Stimulated activated CD8-positive, alpha-beta memory T cell treated with anti-CD3 and anti-CD28 coated beads, Interleukin-4, amount 100 ng/mL, for 1 hour (primary cell): ENCODE data around the gene RNF213.

Source experiments
- DNase-seq, 2 donors: peaks; one replicate each; pipeline ENCODE4 v3.0.0-alpha.2; 2020; ENCODE audit warnings: low read depth in 2 of 2, low spot score in 1 of 2

The RNF213 gene

GRCh38 chr17:80446645-80447405 is 186.2 kb downstream of the RNF213 start:
- no peak for DNase-seq

- DNase-seq = no peak
These were observed 187.1 kb downstream of the RNF213 start for GRCh38 chr17:80447790-80448189.
